Measurements from ENCODE around the gene SMARCC2. TPM values are rescaled to one million over a fixed set of nuclear protein-coding genes. Genes with fewer than 3 reads are reported as not detected.

SMARCC2 gene
- total and polyA plus RNA-seq, 2 of the 13 experiments (the other 11 are each of a cell fraction or from before 2014, with no cell fraction given): 21.3 to 24.1 TPM

DNA sequence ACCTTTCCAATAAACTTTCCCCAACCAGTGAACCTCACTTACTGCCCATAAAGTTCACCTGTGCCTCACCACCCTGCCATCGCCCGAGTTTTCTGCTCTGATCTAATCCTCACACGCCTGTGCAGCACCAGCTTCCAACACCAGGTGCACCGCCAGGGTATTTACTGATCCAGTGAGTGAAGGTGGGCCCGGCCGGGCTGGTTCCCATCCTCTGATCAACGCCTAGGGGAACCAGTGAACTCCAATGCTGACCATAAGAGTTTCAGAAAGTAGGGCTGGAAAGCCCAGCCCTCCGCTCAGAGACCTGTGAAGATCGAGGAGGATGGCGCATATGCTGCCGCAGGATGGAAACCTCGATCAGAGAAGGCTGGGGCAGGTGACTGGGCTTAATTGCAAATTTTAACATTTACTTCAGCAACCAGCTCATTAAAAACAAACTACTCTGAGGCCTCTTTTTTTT lies 37.6 kb downstream of the SMARCC2 start:
- Histone ChIP-seq H3K79me2 (ENCODE audit: insufficient read depth, low read length) (peaks cover 15% of the 10 kb centered on the region), H3K9me3 (ENCODE audit: low read length) (no peaks in the 10 kb centered on the region), H3K9ac (ENCODE audit: insufficient read depth, low read depth, low read length) (peak overlapping the region; percentile 76), H3K36me3 (replicated peaks in 1 of 2; ENCODE audit: control insufficient read depth in 1 of 2, insufficient read depth in 2 of 2, low read length in 2 of 2) (0 out of 5 replicates have a peak, but pooled peaks cover 0 to 1% of the 10 kb centered on the region in 2 experiments), H2AFZ (ENCODE audit: low read length) (peak overlapping the region; percentile 57), H3K27me3 (ENCODE audit: control insufficient read depth in 1 of 2, insufficient read depth in 2 of 2, low read length in 2 of 2) (no peaks in the 10 kb centered on the region; a peak in 1 of 5 replicates), H3K4me1 (ENCODE audit: insufficient read depth, low read length) (peaks cover 35% of the 10 kb centered on the region), H3K4me3 (replicated peaks in 1 of 3; ENCODE audit: insufficient read depth in 1 of 3, low read depth in 2 of 3, low read length in 3 of 3) (peak overlapping the region; percentile 79 to 86 (median 82)), H3K27ac (ENCODE audit: extremely low read length, insufficient read depth, low read length) (peak overlapping the region; percentile 89), H3K4me2 (ENCODE audit: low read depth, low read length) (peak overlapping the region; percentile 92), H4K20me1 (ENCODE audit: insufficient read depth, low read length) (no peaks in the 10 kb centered on the region)
- ChIA-PET CTCF (ENCODE audit: low intra/inter-chr PET ratio, low total read pairs) (interaction anchor here (0.9 to 1.6 kb wide), 2 partner anchors 26 to 38 kb away, joined by 3 to 5 read pairs; no protein-coding TSS in a partner anchor), POLR2A (interaction anchor here (0.5 to 3.8 kb wide), 12 partner anchors 10 to 406 kb away, joined by 3 to 42 read pairs (median 5); partner anchors contain the start of genes CNPY2, ESYT1, PA2G4 and RNF41)
- FAIRE-seq: peak; percentile 76
- BruUV-seq (replicated peaks): TSS peak; percentile 81
- ATAC-seq: peak; percentile 90
- 0% methylated on average over 10 of the region's 12 CpGs for WGBS (ENCODE audit: low lambda C conversion rate)
- DNase-seq (ENCODE audit: low spot score): peak; percentile 80
- intact Hi-C loops (cut with micrococcal nuclease; ENCODE audit: unreplicated experiment): loop anchor here (1.0 to 2.0 kb wide), 2 partner anchors 25 to 33 kb away; partner anchors contain the start of gene ZC3H10
- in situ Hi-C loops (cut with HindIII; ENCODE audit: extremely low pct_ligation_motif_present, low pct_unique_long_range_greater_than_20kb): no loop called here
- TF ChIP-seq ZBTB38 (CRISPR knock-in tag; IDR thresholded peaks at IDR 0.05) (0 out of 2 replicates have a peak, but pooled peaks have one; percentile 22), ZNF616 (CRISPR knock-in tag; IDR thresholded peaks at IDR 0.05; ENCODE audit: low read depth) (no peak), TARDBP (CRISPR knock-in tag; IDR thresholded peaks at IDR 0.05) (0 out of 2 replicates have a peak, but pooled peaks have one; percentile 26), TOPORS (CRISPR knock-in tag; IDR thresholded peaks at IDR 0.05) (0 out of 2 replicates have a peak, but pooled peaks have one; percentile 27), FOXA1 (IDR thresholded peaks at IDR 0.05) (no peak), FOXA1 (CRISPR knock-in tag; IDR thresholded peaks at IDR 0.05) (peak; percentile 65), ZNF644 (CRISPR knock-in tag; IDR thresholded peaks at IDR 0.05; ENCODE audit: low read depth) (no peak), ZNF768 (CRISPR knock-in tag; IDR thresholded peaks at IDR 0.05) (0 out of 2 replicates have a peak, but pooled peaks have one; percentile 17), POLR2AphosphoS5 (IDR thresholded peaks at IDR 0.05; ENCODE audit: low read depth, low read length) (peak; percentile 58; the same call in 1 of the 2 replicates), ZNF136 (CRISPR knock-in tag; IDR thresholded peaks at IDR 0.05; ENCODE audit: low read depth) (0 out of 2 replicates have a peak, but pooled peaks have one; percentile 8), LCORL (IDR thresholded peaks at IDR 0.05) (no peak), LCORL (CRISPR knock-in tag; IDR thresholded peaks at IDR 0.05) (0 out of 2 replicates have a peak, but pooled peaks have one; percentile 9), KMT2A (CRISPR knock-in tag; IDR thresholded peaks at IDR 0.05) (no peak), SMC3 (IDR thresholded peaks at IDR 0.05; ENCODE audit: low read length) (0 out of 2 replicates have a peak, but pooled peaks have one; percentile 4), KDM3A (CRISPR knock-in tag; IDR thresholded peaks at IDR 0.05; ENCODE audit: low read depth) (0 out of 2 replicates have a peak, but pooled peaks have one; percentile 14), ISL2 (CRISPR knock-in tag; IDR thresholded peaks at IDR 0.05) (0 out of 2 replicates have a peak, but pooled peaks have one; percentile 6), ZNF263 (CRISPR knock-in tag; IDR thresholded peaks at IDR 0.05) (0 out of 2 replicates have a peak, but pooled peaks have one; percentile 30), XRCC5 (optimal IDR thresholded peaks at IDR 0.05; ENCODE audit: low read length) (peak; percentile 83)
- TF ChIP-seq, protein P1, sequence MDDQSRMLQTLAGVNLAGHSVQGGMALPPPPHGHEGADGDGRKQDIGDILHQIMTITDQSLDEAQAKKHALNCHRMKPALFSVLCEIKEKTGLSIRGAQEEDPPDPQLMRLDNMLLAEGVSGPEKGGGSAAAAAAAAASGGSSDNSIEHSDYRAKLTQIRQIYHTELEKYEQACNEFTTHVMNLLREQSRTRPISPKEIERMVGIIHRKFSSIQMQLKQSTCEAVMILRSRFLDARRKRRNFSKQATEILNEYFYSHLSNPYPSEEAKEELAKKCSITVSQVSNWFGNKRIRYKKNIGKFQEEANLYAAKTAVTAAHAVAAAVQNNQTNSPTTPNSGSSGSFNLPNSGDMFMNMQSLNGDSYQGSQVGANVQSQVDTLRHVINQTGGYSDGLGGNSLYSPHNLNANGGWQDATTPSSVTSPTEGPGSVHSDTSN (CRISPR knock-in tag; IDR thresholded peaks at IDR 0.05; ENCODE audit: borderline replicate concordance): 0 out of 2 replicates have a peak, but pooled peaks have one; percentile 26
- TF ChIP-seq, protein P2, sequence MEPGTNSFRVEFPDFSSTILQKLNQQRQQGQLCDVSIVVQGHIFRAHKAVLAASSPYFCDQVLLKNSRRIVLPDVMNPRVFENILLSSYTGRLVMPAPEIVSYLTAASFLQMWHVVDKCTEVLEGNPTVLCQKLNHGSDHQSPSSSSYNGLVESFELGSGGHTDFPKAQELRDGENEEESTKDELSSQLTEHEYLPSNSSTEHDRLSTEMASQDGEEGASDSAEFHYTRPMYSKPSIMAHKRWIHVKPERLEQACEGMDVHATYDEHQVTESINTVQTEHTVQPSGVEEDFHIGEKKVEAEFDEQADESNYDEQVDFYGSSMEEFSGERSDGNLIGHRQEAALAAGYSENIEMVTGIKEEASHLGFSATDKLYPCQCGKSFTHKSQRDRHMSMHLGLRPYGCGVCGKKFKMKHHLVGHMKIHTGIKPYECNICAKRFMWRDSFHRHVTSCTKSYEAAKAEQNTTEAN (CRISPR knock-in tag; conservative IDR thresholded peaks at IDR 0.05): peak; percentile 59; the same call in 1 of the 2 replicates
- TF ChIP-seq, protein P3, sequence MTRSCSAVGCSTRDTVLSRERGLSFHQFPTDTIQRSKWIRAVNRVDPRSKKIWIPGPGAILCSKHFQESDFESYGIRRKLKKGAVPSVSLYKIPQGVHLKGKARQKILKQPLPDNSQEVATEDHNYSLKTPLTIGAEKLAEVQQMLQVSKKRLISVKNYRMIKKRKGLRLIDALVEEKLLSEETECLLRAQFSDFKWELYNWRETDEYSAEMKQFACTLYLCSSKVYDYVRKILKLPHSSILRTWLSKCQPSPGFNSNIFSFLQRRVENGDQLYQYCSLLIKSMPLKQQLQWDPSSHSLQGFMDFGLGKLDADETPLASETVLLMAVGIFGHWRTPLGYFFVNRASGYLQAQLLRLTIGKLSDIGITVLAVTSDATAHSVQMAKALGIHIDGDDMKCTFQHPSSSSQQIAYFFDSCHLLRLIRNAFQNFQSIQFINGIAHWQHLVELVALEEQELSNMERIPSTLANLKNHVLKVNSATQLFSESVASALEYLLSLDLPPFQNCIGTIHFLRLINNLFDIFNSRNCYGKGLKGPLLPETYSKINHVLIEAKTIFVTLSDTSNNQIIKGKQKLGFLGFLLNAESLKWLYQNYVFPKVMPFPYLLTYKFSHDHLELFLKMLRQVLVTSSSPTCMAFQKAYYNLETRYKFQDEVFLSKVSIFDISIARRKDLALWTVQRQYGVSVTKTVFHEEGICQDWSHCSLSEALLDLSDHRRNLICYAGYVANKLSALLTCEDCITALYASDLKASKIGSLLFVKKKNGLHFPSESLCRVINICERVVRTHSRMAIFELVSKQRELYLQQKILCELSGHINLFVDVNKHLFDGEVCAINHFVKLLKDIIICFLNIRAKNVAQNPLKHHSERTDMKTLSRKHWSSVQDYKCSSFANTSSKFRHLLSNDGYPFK (CRISPR knock-in tag; IDR thresholded peaks at IDR 0.05; ENCODE audit: borderline replicate concordance): peak; percentile 4; the same call in 1 of the 2 replicates
